ENCODE measurements around the gene CTU1. TPM values are rescaled to one million over a fixed set of nuclear protein-coding genes. Genes with fewer than 3 reads are reported as not detected.

CTU1 gene
- total RNA-seq, 1 experiment from 2014 or later: 8.6 TPM

DNA sequence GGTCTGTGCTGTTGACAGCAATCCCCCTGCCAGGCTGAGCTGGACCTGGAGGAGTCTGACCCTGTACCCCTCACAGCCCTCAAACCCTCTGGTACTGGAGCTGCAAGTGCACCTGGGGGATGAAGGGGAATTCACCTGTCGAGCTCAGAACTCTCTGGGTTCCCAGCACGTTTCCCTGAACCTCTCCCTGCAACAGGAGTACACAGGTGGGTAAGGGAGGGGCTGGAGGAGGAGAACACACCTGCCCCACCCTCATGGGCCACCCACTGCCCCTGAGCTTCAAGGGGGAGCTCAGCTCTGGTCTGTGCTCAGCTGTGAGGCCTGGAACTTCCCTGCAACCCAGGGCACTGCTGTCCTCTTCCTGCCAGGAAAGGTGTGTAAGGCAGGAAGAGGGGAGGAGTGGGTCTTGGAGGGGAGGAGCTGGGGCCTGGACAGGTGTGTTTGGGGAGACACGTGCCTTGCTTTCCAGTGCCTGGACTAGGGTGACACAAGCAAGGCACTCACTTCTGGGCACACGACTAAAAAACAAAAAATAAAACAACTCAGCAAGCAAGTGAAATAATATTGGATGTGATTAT, 37.8 kb upstream of the CTU1 start:
- Mint-ChIP-seq H3K4me1 (peaks cover 6% of the 10 kb centered on the region), H3K9me3 (peaks cover 4% of the 10 kb centered on the region), H3K27me3 (ENCODE audit: low read depth) (peaks cover 12% of the 10 kb centered on the region)

DNA sequence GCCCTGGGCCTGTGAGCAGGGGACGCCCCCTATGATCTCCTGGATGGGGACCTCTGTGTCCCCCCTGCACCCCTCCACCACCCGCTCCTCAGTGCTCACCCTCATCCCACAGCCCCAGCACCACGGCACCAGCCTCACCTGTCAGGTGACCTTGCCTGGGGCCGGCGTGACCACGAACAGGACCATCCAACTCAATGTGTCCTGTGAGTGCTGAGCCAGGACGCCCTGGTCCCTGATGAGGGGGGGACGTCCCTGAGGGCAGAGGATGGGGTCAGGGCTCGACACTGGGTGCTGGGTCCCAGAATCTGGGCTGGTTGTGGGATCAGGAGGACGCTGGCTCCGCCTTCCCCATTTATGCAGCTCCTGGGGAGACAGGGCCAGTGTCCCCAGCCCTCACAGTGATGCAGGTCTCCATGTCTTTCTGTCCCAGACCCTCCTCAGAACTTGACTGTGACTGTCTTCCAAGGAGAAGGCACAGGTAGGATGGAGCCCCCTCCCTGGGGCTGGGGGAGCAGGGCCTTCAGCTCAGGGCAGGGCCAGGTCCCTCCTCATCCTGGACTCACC, 36.4 kb upstream of the CTU1 start:
- Mint-ChIP-seq H3K27ac (no peak overlapping the region), H3K4me1 (peaks cover 15% of the 10 kb centered on the region), H3K27me3 (ENCODE audit: low read depth) (peaks cover 13% of the 10 kb centered on the region), H3K4me3 (no peak overlapping the region), H3K36me3 (no peaks in the 10 kb centered on the region), H3K9me3 (no peaks in the 10 kb centered on the region)
- TF ChIP-seq, protein P1, sequence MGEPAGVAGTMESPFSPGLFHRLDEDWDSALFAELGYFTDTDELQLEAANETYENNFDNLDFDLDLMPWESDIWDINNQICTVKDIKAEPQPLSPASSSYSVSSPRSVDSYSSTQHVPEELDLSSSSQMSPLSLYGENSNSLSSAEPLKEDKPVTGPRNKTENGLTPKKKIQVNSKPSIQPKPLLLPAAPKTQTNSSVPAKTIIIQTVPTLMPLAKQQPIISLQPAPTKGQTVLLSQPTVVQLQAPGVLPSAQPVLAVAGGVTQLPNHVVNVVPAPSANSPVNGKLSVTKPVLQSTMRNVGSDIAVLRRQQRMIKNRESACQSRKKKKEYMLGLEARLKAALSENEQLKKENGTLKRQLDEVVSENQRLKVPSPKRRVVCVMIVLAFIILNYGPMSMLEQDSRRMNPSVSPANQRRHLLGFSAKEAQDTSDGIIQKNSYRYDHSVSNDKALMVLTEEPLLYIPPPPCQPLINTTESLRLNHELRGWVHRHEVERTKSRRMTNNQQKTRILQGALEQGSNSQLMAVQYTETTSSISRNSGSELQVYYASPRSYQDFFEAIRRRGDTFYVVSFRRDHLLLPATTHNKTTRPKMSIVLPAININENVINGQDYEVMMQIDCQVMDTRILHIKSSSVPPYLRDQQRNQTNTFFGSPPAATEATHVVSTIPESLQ (CRISPR knock-in tag; IDR thresholded peaks at IDR 0.05): no peak
- TF ChIP-seq ZNF138 (CRISPR knock-in tag; conservative IDR thresholded peaks at IDR 0.05): no peak
- TF ChIP-seq, protein P2, sequence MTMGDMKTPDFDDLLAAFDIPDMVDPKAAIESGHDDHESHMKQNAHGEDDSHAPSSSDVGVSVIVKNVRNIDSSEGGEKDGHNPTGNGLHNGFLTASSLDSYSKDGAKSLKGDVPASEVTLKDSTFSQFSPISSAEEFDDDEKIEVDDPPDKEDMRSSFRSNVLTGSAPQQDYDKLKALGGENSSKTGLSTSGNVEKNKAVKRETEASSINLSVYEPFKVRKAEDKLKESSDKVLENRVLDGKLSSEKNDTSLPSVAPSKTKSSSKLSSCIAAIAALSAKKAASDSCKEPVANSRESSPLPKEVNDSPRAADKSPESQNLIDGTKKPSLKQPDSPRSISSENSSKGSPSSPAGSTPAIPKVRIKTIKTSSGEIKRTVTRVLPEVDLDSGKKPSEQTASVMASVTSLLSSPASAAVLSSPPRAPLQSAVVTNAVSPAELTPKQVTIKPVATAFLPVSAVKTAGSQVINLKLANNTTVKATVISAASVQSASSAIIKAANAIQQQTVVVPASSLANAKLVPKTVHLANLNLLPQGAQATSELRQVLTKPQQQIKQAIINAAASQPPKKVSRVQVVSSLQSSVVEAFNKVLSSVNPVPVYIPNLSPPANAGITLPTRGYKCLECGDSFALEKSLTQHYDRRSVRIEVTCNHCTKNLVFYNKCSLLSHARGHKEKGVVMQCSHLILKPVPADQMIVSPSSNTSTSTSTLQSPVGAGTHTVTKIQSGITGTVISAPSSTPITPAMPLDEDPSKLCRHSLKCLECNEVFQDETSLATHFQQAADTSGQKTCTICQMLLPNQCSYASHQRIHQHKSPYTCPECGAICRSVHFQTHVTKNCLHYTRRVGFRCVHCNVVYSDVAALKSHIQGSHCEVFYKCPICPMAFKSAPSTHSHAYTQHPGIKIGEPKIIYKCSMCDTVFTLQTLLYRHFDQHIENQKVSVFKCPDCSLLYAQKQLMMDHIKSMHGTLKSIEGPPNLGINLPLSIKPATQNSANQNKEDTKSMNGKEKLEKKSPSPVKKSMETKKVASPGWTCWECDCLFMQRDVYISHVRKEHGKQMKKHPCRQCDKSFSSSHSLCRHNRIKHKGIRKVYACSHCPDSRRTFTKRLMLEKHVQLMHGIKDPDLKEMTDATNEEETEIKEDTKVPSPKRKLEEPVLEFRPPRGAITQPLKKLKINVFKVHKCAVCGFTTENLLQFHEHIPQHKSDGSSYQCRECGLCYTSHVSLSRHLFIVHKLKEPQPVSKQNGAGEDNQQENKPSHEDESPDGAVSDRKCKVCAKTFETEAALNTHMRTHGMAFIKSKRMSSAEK (CRISPR knock-in tag; IDR thresholded peaks at IDR 0.05; ENCODE audit: borderline replicate concordance): no peak
- TF ChIP-seq CREM (CRISPR knock-in tag; IDR thresholded peaks at IDR 0.05): no peak
- CTCF ChIA-PET: no interaction called here
- DNase-seq (ENCODE audit: low spot score): no peak
- no peak for ATAC-seq
- POLR2A ChIA-PET: no interaction called here

More for the DNA sequence above, 37.8 kb upstream of the CTU1 start:
- Mint-ChIP-seq H3K27ac (no peak overlapping the region), H3K4me3 (no peak overlapping the region), H3K36me3 (no peaks in the 10 kb centered on the region)
- ChIA-PET CTCF (interaction anchor here (0.6 to 1.4 kb wide), 6 partner anchors 12 to 275 kb away, joined by 3 to 7 read pairs (median 4); no protein-coding TSS in a partner anchor), POLR2A (no interaction called here)
- DNase-seq (ENCODE audit: low spot score) (no peak), ATAC-seq (peak; percentile 51)
- TF ChIP-seq, protein P3, sequence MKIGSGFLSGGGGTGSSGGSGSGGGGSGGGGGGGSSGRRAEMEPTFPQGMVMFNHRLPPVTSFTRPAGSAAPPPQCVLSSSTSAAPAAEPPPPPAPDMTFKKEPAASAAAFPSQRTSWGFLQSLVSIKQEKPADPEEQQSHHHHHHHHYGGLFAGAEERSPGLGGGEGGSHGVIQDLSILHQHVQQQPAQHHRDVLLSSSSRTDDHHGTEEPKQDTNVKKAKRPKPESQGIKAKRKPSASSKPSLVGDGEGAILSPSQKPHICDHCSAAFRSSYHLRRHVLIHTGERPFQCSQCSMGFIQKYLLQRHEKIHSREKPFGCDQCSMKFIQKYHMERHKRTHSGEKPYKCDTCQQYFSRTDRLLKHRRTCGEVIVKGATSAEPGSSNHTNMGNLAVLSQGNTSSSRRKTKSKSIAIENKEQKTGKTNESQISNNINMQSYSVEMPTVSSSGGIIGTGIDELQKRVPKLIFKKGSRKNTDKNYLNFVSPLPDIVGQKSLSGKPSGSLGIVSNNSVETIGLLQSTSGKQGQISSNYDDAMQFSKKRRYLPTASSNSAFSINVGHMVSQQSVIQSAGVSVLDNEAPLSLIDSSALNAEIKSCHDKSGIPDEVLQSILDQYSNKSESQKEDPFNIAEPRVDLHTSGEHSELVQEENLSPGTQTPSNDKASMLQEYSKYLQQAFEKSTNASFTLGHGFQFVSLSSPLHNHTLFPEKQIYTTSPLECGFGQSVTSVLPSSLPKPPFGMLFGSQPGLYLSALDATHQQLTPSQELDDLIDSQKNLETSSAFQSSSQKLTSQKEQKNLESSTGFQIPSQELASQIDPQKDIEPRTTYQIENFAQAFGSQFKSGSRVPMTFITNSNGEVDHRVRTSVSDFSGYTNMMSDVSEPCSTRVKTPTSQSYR (CRISPR knock-in tag; IDR thresholded peaks at IDR 0.05): no peak
- TF ChIP-seq, protein P4, sequence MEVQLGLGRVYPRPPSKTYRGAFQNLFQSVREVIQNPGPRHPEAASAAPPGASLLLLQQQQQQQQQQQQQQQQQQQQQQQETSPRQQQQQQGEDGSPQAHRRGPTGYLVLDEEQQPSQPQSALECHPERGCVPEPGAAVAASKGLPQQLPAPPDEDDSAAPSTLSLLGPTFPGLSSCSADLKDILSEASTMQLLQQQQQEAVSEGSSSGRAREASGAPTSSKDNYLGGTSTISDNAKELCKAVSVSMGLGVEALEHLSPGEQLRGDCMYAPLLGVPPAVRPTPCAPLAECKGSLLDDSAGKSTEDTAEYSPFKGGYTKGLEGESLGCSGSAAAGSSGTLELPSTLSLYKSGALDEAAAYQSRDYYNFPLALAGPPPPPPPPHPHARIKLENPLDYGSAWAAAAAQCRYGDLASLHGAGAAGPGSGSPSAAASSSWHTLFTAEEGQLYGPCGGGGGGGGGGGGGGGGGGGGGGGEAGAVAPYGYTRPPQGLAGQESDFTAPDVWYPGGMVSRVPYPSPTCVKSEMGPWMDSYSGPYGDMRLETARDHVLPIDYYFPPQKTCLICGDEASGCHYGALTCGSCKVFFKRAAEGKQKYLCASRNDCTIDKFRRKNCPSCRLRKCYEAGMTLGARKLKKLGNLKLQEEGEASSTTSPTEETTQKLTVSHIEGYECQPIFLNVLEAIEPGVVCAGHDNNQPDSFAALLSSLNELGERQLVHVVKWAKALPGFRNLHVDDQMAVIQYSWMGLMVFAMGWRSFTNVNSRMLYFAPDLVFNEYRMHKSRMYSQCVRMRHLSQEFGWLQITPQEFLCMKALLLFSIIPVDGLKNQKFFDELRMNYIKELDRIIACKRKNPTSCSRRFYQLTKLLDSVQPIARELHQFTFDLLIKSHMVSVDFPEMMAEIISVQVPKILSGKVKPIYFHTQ (CRISPR knock-in tag; IDR thresholded peaks at IDR 0.05): no peak
- TF ChIP-seq, protein P5, sequence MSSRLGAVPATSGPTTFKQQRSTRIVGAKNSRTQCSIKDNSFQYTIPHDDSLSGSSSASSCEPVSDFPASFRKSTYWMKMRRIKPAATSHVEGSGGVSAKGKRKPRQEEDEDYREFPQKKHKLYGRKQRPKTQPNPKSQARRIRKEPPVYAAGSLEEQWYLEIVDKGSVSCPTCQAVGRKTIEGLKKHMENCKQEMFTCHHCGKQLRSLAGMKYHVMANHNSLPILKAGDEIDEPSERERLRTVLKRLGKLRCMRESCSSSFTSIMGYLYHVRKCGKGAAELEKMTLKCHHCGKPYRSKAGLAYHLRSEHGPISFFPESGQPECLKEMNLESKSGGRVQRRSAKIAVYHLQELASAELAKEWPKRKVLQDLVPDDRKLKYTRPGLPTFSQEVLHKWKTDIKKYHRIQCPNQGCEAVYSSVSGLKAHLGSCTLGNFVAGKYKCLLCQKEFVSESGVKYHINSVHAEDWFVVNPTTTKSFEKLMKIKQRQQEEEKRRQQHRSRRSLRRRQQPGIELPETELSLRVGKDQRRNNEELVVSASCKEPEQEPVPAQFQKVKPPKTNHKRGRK (CRISPR knock-in tag; IDR thresholded peaks at IDR 0.05; ENCODE audit: borderline replicate concordance): no peak

Measured in WTC11 (cell line).